HepG2 (cell line): ENCODE measurements around the gene TBL3. TPM values are rescaled to one million over a fixed set of nuclear protein-coding genes. Genes with fewer than 3 reads are reported as not detected.

Source experiments
- AKNA ChIP-seq: sonication (generic); formaldehyde crosslinking; IDR thresholded peaks from 2 replicates; pipeline ENCODE4 v1.4.0; 2020; ENCODE audit warnings: missing genetic modification reagents, borderline replicate concordance
- GTF3A ChIP-seq: sonication (generic); formaldehyde crosslinking; conservative IDR thresholded peaks from 2 replicates; pipeline ENCODE4 v1.4.0; 2020; ENCODE audit warnings: mild to moderate bottlenecking, missing genetic modification reagents
- NCOA1 ChIP-seq: sonication (generic); formaldehyde crosslinking; IDR thresholded peaks from 2 replicates; pipeline ENCODE4 v1.9.0; 2021; ENCODE audit warnings: missing genetic modification reagents
- PAXIP1 ChIP-seq: sonication (generic); formaldehyde crosslinking; conservative IDR thresholded peaks from 2 replicates; pipeline ENCODE4 v1.4.0; 2020; ENCODE audit warnings: mild to moderate bottlenecking, missing genetic modification reagents, moderate library complexity
- SIN3A ChIP-seq: IDR thresholded peaks from 2 replicates; pipeline ENCODE4 v1.6.1; 2011; ENCODE audit warnings: low read depth, mild to moderate bottlenecking, control low read depth, low read length, borderline replicate concordance
- SMAD9 ChIP-seq: sonication (generic); formaldehyde crosslinking; IDR thresholded peaks from 2 replicates; pipeline ENCODE4 v1.5.1; 2020; ENCODE audit warnings: mild to moderate bottlenecking, missing genetic modification reagents
- ZBTB3 ChIP-seq: sonication (generic); formaldehyde crosslinking; IDR thresholded peaks from 2 replicates; pipeline ENCODE4 v1.4.0; 2020; ENCODE audit warnings: low read depth, mild to moderate bottlenecking, moderate library complexity, missing genetic modification reagents, borderline replicate concordance
- ZHX2 ChIP-seq, 2 experiments: sonication (generic) in 1 of 2; formaldehyde crosslinking in 1 of 2; IDR thresholded peaks; 2 replicates each; pipeline versions ENCODE4 v1.6.1 to v1.9.0; 2014 to 2022; ENCODE audit warnings: antibody characterized with exemption in 1 of 2, borderline replicate concordance in 1 of 2, inconsistent platforms in 1 of 2, low read depth in 1 of 2, missing genetic modification reagents in 1 of 2
- ZMYM2 ChIP-seq: sonication (generic); formaldehyde crosslinking; IDR thresholded peaks from 2 replicates; pipeline ENCODE4 v1.8.0; 2022; ENCODE audit warnings: mild to moderate bottlenecking, missing genetic modification reagents
- ZNF691 ChIP-seq: sonication (generic); formaldehyde crosslinking; IDR thresholded peaks from 2 replicates; pipeline ENCODE4 v1.4.0; 2020; ENCODE audit warnings: missing genetic modification reagents, low read depth, mild to moderate bottlenecking, borderline replicate concordance
- ZNF776 ChIP-seq: sonication (generic); formaldehyde crosslinking; IDR thresholded peaks from 2 replicates; pipeline ENCODE4 v1.4.0; 2020; ENCODE audit warnings: mild to moderate bottlenecking, missing genetic modification reagents
- polyA plus RNA-seq, 8 experiments: library from polyadenylated mRNA; depleted of rRNA in 3 of 8; stranded (reverse) in 7 of 8; unstranded in 1 of 8; fragments of >200 nt; fragmentation: Illumina TruSeq in 4 of 8; extraction: Trizol in 4 of 8; gene quantifications; 2 replicates each; pipeline versions ENCODE4 v1.2.1 to v1.2.3, GENCODE V29; 2011 to 2016; ENCODE audit warnings: low read depth in 4 of 8, missing spikeins in 1 of 8, mixed read lengths in 1 of 8; ENCODE audit not compliant: insufficient read depth in 1 of 8
- total RNA-seq, 5 experiments: library from RNA; depleted of rRNA; stranded (reverse); fragments of >200 nt; fragmentation: Illumina TruSeq; extraction: Trizol; gene quantifications; 2 replicates each; pipeline ENCODE4 v1.2.3, GENCODE V29; 2016; ENCODE audit warnings: low read depth in 1 of 5

The TBL3 gene
- total and polyA plus RNA-seq, 2 of the 13 experiments (the other 11 are each of a cell fraction or from before 2014, with no cell fraction given): 16.8 to 38.0 TPM

- TF ChIP-seq AKNA (no peak), SIN3A (peak; percentile 93; the same call in 1 of the 2 replicates), ZNF691 (CRISPR knock-in tag) (peak; percentile 79; the same call in 1 of the 2 replicates), ZNF776 (CRISPR knock-in tag) (0 out of 2 replicates have a peak, but pooled peaks have one; percentile 65), SMAD9 (CRISPR knock-in tag) (no peak), GTF3A (CRISPR knock-in tag) (no peak), PAXIP1 (CRISPR knock-in tag) (peak; percentile 31), ZBTB3 (CRISPR knock-in tag) (no peak), NCOA1 (CRISPR knock-in tag) (no peak), ZMYM2 (CRISPR knock-in tag) (no peak), ZHX2 (IDR thresholded peaks at IDR 0.05; ENCODE audit: low read depth) (no peak), ZHX2 (CRISPR knock-in tag; IDR thresholded peaks at IDR 0.05; ENCODE audit: borderline replicate concordance) (0 out of 2 replicates have a peak, but pooled peaks have one; percentile 33)
Measured at GRCh38 chr16:1942810-1943726, 28.8 kb upstream of the TBL3 start, which contains the start of gene MSRB1 (continued).
